Measurements from ENCODE around the gene KCNMA1.

- TF ChIP-seq CTCF (IDR thresholded peaks at IDR 0.05) = no peak
- TF ChIP-seq POLR2AphosphoS5 (IDR thresholded peaks at IDR 0.05; ENCODE audit: insufficient read depth in 1 of 2, low read depth in 1 of 2) = no peak
These were observed 72.0 kb downstream of the KCNMA1 start for GRCh38 chr10:77565590-77566023.

Measured in vagina (tissue), 2 donors.